Measurements from ENCODE around the gene RHEB. TPM values are rescaled to one million over a fixed set of nuclear protein-coding genes. Genes with fewer than 3 reads are reported as not detected.

RHEB gene
- total RNA-seq, 1 donor from 2014 or later: 119 TPM

DNA sequence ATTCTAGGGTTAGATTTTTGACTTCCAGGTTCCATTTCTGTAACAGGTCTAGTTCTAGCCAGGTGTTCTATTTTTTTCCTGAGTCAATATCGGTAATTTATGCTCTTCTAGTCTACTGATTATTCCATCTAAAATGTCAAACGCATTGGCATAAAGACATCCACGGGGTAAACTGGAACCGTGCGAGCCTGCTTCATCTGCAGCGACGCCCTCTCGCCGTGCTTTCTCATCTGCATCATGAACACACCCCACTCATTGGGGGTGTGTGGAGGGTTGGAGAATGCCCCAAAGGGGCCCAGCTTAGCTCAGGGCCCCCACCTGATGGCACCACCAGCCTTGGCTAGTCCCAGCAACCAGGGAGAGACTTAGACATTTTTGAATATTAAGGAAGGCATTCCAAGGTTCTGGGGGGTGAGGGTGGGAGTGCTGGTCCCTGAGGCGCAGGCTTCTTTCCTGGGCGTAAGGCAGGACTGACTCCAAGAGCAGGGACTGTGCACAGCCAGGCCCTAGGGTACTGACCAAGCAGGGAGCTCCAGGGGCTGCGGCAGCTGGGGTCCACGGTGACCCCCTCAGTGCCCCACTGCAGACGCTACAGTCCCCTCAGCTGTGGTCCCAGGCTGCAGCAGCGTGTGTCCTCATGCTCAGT is 66.9 kb downstream of the RHEB start:
- FAIRE-seq: no peak

GRCh38 chr7:151451626-151452571 is 67.8 kb downstream of the RHEB start:
- DNase-seq (ENCODE audit: low spot score in 2 of 2): no peak
- no peak for FAIRE-seq

More for the DNA sequence above, 66.9 kb downstream of the RHEB start:
- DNase-seq (ENCODE audit: low spot score in 2 of 2): no peak

DNA sequence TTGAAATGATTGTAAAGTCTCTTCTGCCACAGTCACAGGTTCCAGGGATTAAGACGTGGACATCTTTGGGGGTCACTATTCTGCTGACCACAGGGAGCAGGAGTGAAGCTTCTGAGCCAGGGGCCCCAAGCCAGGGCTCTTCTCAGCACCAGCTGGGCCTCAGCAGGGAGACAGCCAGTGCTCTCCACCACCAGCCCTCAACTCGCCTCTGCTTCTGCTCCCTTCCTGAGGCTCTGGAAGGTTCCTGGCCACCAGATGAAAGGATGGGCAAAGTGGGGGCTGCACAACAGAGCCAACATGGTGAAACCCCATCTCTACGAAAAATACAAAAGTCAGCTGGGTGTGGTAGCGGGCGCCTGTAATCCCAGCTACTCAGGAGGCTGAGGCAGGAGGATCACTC is 68.5 kb downstream of the RHEB start:
- no peak for DNase-seq (ENCODE audit: low spot score in 2 of 2)
- FAIRE-seq: no peak

DNA sequence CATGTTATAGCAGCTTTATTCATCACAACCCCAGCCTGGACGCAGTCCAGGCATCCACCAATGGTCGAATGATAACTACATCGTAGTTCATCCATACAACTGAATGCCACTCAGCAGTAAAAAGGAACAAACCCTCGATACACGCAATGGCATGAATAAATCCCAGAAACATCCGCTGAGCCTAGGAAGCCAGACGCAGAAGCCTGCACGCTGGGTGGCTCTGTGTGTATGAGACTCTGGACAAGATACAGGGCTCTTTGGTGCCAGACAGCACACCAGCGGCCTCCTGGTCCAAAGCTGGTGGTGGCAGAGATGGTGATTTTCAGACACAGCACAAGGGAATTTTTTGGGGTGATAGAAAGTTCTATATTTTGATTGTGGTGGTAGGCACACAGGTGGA is 69.7 kb downstream of the RHEB start:
- FAIRE-seq (no peak), DNase-seq (ENCODE audit: low spot score in 2 of 2) (no peak)

DNA sequence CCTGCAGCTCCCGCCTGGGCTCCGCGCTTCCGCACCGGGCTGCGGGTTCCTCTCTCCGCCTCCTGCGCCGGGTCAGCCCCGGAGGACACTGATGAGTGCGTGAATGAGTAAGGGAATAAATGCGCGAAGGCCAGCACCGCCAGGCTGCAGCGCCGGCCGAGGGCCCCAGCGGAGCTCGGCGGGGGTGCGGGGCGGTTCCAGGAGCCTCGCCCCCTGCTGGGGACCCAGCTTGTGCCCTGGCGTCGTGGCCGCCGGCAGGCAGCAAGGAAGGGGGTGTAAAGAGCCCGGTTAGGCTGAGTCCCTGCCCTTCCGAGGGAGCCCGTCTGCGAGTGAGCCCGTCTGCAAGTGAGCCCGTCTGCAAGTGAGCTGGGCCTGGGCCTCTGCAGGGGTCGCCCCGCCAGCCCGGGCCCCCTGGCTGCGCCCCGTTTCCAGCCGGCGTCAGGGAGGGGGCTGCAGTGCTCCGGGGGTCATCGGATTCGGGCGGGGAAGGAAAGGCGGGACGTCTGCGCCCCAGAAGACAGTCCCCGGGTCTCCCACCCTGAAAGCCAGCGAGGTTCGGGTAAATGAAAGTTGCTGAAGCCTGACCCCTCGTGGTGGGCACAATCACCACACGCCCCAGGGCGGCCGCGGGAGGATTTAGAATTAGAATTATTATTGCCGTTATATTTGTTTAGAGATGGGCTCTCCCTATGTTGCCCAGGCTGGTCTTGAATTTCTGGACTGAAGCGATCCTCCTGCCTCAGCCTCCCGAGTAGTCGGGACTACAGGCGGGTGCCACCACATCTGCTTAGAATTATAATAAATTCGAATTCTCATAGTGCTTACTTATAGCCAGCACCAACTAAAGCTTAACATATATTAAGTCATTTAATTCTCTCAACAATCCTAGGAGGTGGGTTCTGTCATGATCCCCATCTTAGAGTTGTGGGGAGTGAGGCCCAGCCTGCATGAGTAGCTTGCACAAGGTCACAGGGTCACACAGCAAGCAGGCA is 71.1 kb downstream of the RHEB start:
- peak; percentile 79 to 83 for DNase-seq (ENCODE audit: low spot score in 2 of 2)
- FAIRE-seq: no peak

- no peak for FAIRE-seq
- DNase-seq (ENCODE audit: low spot score in 2 of 2): no peak
Observed at GRCh38 chr7:151447901-151448260, 71.8 kb downstream of the RHEB start.

DNA sequence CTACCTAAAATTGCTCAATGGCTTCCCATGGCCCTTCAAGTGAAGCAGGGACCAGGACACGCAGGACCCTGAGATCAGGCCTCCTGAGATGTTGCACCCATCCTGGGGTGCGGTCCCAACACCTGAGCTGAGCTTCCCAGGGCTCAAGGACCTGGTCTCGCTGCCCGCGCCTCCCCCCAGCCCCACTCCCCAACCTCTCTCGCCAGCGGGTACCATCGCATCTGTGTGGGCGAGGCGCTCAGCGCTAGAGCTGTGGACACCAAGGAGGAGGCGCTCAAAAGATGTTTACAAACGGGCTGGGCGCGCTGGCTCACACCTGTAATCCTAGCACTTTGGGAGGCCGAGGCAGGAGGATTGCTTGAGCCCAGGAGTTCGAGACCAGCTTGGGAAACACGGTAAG is 72.4 kb downstream of the RHEB start:
- FAIRE-seq: no peak
- no peak for DNase-seq (ENCODE audit: low spot score in 2 of 2)

DNA sequence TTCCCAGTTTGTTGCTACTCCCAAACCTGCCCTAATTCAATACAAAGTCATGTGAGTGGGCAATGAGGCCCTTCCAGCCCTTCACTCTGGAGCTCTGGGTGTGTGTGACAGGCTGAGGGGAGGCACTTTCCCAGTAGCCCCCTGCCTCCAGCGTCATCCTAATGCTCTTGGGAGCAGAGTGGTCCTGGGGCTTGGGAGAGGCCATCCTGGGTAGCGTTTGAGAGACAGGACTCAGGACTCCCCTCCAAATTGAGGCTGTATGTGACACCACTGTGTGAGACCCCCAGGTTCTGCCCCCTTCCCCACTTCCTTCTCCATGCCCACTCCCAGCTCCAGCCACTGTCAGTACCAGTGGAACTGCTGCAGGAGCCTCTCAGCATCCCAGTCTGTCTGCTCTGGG is 73.3 kb downstream of the RHEB start:
- FAIRE-seq: no peak
- DNase-seq (ENCODE audit: low spot score in 2 of 2): no peak

DNA sequence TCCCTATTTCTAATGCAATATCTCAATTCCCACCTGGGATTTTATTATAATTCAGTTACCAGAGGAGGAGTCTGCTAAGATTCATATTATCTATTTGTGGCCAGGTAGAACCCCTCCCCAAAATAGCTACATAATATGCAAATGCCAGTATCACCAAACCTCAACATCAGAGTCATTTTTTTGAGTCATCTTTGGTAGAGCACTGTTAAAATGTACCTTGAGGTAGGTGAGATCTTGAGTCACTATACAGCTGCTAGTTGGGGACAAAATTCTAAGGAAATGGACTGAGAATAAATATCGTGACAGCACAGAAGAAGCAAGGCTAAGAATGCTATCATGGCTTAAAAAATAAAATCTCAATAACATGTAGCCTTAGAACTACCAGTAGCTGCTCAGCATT is 75.1 kb downstream of the RHEB start:
- no peak for FAIRE-seq
- no peak for DNase-seq (ENCODE audit: low spot score in 2 of 2)

GRCh38 chr7:151442776-151443496 is 76.8 kb downstream of the RHEB start:
- DNase-seq (ENCODE audit: low spot score in 2 of 2) (no peak), FAIRE-seq (no peak)

GRCh38 chr7:151440799-151441445 is 78.8 kb downstream of the RHEB start:
- FAIRE-seq: no peak
- DNase-seq (ENCODE audit: low spot score in 2 of 2): no peak

DNA sequence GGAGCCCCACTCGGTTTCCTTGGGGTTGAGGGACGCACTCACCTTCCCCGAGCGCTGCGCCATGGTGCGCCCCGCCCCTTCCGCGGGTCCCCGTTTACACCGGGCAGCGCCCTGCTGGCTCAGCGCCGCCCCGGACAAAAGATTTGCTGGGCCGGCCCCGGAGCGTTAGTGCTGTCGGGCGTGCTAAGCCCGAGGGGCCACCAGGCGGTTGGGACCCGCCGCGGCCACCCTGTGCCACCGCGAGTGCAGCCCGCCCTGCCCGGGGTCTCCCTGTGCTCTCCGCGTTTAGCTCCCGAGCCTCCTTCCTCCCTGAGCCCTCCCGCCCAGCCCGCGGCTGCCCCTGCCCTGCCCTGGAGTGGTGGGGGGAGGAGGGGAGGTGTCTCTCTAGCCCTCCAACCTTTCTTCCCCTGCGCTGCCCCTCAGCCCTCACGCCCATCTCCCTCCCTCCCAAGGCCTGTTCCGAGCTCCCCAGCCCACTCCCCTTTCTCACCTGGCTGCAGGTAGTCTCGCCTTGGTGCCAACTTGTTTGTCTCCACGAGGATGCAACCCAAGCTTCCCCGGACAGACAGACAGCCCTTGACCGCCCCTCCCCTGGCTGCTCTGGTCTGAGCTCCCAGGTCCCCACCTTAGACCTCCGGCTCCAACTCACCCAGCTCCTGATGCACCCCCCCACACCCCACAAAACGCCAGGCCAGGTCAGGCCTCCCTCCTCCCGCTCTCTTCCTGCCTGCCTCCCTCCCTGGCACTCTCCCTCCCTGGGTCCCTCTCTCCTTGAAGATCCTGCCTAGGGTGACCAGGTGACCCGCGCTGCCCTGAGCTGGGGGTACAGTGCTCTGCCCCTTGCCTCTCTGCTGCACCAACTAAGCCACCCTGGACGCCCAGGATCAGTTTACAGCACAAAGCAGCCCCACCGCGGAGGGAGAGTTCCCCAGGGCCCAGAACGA is 79.6 kb downstream of the RHEB start, which contains the start of gene CRYGN:
Gene CRYGN (minus strand): TSS at position 287 of the 944 bp plus-strand sequence. CDS start 224 bp downstream, at position 63.
- DNase-seq (ENCODE audit: low spot score in 2 of 2) (no peak), FAIRE-seq (no peak)

DNA sequence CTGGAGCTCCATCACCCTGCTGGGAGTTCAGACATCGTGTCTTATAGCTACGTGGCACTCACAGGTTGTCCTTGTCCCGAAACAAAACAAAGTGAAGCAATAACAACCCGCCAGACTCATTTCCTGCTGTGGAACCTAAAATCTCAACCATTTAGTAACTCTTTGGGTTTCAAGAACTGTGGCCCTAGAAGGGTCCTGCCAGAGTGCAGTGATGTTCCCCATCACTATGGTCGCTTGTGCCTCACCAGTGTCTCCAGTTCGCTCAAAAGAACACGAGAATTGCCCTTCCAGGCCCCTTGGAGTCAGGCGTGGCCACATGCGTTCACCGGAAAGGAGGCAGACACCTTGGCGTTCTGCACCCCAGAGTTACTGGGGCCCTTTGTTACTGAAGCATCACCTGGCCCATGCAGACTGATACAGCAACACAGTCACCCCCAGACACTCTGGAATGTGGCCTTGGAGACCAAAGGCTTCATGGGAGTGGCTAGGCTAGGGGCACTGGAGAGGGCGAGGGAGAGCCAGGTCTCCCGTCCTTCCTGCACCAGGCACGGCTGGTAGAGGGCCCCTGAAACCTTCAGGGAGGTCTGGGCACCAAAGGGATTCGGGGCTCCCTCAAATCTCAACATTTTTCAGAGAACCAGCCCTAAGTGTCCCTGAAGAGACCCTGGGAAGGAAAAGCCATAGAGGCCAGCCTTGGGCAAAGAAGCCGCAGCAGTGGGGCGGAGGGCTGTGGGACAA is 80.7 kb downstream of the RHEB start:
- DNase-seq (ENCODE audit: low spot score in 2 of 2) (no peak), FAIRE-seq (no peak)

DNA sequence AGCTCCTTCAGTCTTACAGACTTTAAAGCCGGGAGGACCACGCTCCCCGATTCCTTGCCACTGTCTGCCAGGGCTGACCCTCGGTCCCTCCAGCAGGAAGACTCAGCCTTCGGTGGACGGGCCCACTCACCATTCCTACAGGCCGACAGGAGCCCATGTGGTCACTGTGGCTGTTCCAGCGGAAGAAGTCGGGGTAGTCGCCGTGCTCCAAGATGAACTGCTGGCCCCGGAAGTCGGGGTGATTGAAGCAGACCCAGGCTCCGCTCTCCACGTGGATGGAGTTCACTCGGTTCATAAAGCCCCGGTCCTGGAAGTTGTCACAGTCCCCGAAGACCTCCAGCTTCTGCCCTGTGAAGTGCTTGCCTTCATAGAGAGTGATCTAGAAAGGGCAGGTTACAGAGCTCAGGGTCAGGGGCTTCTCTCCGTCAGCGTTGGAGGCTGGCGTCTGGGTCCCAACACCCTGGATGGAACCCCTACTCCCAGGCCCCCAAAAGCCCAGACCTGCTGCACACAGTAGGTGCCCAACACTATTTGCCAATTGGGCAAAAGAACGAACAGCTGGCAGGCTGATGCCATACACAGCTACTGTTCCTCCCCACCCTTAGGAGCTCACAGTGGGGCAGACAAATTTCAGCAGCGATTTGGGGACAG is 81.7 kb downstream of the RHEB start:
- FAIRE-seq: no peak
- DNase-seq (ENCODE audit: low spot score in 2 of 2): no peak

DNA sequence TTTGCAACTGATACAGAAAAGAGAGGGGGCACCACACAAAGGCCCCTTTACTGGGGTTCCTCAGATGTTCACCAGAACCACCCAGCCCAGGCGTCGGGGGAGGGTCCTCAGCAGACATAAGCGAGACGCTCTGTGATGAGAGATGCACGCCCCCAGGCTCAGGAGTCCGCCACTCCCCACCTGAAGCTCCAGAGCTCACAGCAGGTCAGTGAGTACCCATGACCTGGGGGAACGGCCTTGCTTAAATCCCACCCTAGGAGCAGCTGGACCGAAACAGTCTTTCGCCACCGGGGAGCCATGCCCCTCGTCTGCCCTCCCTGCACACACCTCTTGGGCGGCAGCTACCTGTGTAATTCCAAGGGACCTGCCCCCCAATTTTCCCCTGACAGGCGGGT is 82.5 kb downstream of the RHEB start:
- no peak for FAIRE-seq
- DNase-seq (ENCODE audit: low spot score in 2 of 2): no peak

DNA sequence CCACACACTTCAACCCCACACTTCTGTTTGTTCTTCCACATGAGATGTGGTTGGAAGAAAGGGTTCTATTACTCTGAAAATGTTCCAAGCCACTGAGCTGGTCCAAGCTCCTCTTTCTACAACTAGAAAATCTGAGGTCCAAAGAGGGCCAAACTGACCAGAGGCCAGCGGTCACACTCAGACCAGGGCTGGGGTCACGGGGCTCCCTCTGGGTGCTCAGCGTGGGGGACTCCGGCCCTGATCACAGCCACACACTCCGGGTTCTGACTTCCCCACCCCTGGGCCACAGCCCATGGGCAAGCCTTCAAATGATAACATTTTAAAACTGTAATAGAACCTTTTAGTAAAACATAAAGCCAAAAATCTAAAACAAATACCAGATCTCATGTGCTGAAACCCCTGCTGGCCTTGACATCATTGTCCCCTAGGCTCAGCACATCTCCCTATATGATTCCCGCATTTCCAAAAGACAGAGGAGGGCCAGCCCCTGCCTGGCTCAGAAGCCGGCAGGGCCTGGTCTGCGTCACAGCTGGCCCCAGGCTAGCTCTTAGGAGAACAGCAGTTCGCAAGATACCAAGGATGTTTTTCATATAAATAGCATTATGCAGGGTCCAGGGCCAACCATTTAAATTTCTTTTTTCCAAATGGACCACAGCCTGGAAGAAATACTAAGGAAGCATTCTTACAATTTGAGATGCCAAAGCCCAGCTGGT is 83.1 kb downstream of the RHEB start:
- no peak for FAIRE-seq
- DNase-seq (ENCODE audit: low spot score in 2 of 2): no peak
